HG03103 (cell line): ENCODE data around the gene SNAPIN.
"Not testable (repeated sequence)": the region's sequence is repeated elsewhere in the genome, so short reads cannot be mapped to it uniquely, and the experiment has no call there.

Source experiments
- ATAC-seq: cut with Tn5 transposase; IDR thresholded peaks from one replicate; pipeline ENCODE4 v1.9.1; 2021; ENCODE audit warnings: low read depth; ENCODE audit not compliant: unreplicated experiment

Gene SNAPIN

DNA sequence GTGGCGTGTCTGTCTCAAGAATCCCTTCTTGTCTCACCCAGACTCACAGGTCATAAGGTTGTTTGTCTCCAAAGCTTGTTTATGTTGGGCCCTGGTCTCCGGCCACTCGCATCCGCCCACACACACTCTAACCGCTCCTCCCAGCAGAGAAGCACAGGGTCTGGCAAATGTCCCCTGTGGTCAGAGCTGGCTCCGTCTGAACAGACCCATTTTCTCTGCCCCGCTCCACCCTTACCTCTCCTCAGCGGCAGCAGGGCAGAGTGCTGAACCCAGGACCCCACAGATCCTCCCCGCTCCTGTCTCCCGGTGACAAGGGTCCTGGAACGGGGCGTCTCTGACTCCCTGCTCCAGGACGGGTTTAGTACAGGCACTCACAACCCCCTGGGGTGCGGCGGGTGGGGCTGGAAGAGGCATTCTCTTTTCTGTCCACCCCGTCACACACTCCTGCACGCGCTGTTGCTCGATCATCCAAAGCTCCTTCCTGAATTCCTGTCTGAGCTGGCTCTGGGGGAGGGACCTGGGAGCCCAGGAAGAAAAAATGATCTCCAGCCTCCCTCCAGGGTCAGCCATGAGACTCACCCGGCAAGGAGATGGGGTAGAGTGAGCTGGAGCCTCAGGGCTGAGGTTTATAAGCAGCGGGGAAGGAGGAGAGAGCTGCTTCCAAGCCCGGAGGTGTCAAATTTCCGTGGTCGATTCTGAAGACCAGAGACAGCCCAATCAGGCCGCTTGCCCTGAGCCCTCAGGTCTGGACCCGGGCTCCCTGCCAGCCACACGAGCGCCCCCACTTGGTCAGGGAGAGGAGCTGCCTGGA lies 31.4 kb upstream of the SNAPIN start, which contains the start of gene S100A13:
TSS of gene S100A13 (minus strand) at position 602 of the 811 bp plus-strand sequence. CDS start 1,033 bp downstream, outside the sequence.
- ATAC-seq, result no peak

DNA sequence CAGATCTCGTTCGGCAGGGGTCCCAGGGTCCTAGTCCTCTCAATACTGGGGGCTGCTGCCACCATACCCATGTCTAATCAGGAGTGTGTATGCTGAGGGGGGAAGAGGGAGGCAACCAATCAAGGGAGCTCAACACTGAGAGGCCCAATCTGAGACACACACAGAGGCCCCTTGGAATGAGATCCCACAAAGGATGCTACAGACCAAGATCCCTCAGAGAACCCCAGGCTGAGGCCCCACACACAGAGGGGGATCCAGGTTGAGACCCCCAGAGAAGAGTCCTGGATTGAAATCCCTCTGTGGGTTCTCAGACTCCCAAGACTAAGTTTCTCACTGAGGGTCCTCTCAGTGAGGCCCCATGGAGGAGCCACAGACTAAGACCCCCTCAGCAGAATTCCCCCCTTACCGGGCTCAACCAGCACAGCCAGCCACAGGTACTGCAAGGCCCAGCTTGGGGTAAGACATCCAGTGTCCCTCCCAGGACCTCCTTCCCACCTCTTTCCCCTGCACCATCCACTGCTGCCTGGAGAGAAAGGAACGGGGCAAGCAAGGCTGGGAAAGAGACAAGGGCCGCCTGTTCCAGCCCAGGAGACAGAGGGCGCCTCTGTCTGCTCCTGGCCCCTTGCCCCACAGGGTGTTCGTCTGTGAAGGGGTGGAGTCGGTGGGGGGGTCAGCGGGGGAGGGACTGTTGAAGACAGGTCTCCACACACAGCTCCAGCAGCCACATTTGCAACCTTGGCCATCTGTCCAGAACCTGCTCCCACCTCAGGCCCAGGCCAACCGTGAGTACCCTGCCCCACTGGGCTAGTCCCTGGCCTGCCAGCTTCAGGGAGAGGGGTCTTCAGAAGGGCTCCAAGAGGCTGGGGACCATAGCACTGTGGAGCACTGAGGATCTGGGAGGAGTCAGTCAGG lies 30.5 kb upstream of the SNAPIN start, which contains the start of gene S100A1:
TSS of gene S100A1 (plus strand) at position 720 of the 912 bp plus-strand sequence. CDS start 2,088 bp downstream, outside the sequence.
- ATAC-seq, result no peak

DNA sequence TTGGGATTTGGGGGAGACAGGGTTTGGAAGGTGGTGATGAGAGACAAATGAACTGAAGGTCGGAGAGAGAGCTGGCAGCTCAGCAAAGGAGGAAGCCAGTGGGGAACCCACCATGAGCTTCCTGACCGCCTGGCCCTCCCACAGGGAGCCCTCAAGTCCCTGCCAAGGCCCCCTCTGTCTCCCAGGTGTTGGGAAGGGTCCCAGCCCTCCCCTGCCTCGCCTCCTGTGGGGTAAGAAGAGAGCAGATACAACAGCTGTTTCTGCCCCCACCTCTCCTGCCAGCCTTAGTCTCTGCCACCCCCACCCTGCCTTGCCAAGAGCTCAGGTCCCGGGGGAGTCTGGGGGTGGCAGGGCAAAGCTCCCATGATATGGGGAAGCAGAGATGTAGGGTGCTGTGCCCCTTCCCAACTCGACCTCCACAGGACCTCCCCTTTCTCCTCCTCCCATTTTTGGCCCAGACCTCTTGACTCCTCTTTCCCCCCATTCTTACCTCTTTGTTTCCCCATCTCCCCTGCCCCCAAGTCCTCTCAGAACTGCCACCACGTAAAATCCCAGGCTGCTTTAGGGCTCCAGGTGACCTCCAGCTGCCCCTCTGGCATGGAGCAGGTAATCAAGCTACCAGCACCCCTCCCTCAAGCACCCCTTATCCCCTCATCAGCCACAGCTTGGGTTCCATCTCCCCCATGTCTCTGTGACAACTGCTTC lies 29.7 kb upstream of the SNAPIN start:
- ATAC-seq, result no peak

GRCh38 chr1:153629343-153629665 lies 29.2 kb upstream of the SNAPIN start:
- no peak for ATAC-seq

DNA sequence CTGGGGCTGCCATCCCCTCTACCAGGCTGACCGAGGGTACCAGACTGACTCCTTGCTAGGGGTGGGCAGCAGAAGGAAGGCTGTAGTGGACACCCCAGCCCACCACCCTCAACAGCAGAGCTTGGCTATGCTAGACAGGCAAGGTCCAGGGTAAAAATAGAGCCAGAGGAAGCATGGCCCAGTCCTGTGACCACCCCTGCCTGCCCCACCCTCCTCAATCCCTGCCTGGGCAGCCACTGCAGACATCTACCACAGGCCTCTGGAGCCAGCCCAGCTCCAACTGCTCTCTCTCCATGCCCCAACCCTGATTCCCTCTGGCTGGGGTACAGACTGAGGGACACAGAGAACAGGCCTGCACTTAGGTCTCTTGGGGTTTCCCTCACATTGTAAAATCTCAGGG lies 28.5 kb upstream of the SNAPIN start:
- ATAC-seq, result no peak

GRCh38 chr1:153630384-153630783 lies 28.1 kb upstream of the SNAPIN start:
- ATAC-seq, result no peak

DNA sequence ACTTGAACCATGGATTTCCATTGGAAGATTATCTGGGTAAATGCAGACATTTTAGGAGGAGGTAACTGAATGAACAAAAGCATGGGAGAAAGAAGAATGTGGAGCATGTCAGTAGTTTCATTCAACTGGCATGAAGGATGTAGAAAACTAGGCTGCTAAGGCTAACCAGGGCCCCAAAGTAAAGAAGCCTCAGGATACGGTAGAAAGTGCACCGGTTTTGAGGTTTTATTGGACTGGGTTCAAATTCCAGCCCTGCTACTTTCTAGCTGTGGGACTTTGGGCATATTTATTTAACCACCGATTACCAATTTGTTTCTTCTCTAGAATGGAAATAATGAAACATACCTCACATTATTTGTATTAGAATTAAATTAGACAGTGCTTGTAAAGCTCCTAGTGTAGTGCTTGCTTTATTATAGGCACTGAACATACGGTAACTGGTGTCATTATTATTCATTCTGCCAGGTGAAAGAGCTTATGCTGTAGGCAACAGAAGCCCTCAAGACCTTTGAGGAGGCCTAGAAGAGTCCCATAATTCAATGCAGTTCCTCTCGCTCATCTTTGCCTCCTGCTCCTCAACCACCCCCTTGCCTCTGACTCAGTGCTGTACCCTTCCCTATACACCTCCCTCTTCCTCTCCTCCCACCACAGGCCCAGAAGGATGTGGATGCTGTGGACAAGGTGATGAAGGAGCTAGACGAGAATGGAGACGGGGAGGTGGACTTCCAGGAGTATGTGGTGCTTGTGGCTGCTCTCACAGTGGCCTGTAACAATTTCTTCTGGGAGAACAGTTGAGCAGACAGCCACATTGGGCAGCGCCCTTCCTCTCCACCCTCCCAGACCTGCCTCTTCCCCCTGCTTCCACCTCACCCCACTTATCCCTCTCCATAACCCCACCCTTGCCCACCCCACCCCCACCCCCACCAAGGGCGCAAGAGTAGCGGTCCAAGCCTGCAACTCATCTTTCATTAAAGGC lies 27.2 kb upstream of the SNAPIN start:
- no peak for ATAC-seq

GRCh38 chr1:153633161-153633753 lies 25.2 kb upstream of the SNAPIN start:
- no peak for ATAC-seq

- peak; percentile 75 for ATAC-seq
These were observed 24.5 kb upstream of the SNAPIN start, which contains the start of gene CHTOP for GRCh38 chr1:153633754-153634665. Gene CHTOP, plus strand, starts transcription at chr1:153634066. Its CDS starts 2,523 bp downstream, at chr1:153636589.

GRCh38 chr1:153635872-153636271 lies 22.6 kb upstream of the SNAPIN start:
- ATAC-seq, result no peak

DNA sequence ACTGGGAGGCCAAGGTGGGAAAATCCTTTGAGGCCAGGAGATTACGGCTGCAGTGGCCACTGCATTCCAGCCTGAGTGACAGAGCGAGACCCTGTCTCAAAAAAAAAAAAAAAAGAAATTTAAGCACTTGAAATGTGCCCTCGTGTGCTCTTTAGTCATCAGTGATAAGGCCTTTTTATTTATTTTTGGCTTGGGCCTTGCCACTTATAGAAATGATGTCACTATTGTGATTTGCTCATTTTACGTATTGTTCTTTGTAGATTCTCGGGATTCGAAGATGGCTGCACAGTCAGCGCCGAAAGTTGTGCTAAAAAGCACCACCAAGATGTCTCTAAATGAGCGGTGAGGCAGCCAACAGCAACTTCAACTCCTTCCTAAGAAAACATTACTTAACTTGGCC lies 22.2 kb upstream of the SNAPIN start:
- ATAC-seq, result no peak

- ATAC-seq, result no peak
These were observed 20.2 kb upstream of the SNAPIN start for GRCh38 chr1:153638261-153638660.

DNA sequence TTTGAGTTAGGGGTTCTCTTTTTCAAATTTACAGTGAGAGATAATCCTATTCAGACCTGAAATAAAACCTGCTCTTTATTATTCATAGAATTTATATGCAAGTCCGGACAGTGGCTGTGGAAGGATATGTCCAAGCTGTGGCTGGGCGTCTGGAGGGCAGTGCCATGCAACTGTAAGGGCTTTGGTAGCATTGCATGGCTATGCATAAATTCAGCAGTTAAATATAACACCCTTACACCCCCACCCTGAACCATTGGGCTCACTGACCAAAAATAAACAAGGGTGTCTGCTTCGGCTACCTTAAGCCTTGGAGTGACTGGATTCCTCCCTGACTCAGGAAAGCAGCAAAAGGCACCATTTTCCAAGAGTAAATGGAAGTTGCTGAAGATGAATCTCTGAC lies 19.2 kb upstream of the SNAPIN start:
- no peak for ATAC-seq

DNA sequence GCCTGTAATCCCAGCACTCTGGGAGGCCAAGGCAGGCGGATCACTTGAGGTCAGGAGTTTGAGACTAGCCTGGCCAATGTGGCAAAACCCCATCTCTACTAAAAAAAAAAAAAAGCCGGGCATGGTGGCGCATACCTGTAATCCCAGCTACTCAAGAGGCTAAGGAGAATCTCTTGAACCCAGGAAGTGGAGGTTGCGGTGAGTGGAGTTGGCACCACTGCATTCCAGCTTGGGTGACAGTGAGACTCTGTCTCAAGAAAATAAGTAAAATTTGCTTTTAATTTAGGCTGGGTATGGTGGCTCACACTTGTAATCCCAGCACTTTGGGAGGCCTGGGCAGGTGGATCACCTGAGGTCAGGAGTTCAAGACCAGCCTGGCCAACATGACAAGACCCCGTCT lies 18.3 kb upstream of the SNAPIN start:
- not testable (repeated sequence) for ATAC-seq

GRCh38 chr1:153640861-153641260 lies 17.6 kb upstream of the SNAPIN start:
- ATAC-seq, result no peak

GRCh38 chr1:153642161-153642560 lies 16.3 kb upstream of the SNAPIN start:
- ATAC-seq, result no peak

- ATAC-seq, result no peak
These were observed 15.4 kb upstream of the SNAPIN start for GRCh38 chr1:153643100-153643499.

GRCh38 chr1:153643816-153644215 lies 14.7 kb upstream of the SNAPIN start:
- no peak for ATAC-seq
